ENCODE measurements around the gene XPNPEP3.

XPNPEP3 gene

DNA sequence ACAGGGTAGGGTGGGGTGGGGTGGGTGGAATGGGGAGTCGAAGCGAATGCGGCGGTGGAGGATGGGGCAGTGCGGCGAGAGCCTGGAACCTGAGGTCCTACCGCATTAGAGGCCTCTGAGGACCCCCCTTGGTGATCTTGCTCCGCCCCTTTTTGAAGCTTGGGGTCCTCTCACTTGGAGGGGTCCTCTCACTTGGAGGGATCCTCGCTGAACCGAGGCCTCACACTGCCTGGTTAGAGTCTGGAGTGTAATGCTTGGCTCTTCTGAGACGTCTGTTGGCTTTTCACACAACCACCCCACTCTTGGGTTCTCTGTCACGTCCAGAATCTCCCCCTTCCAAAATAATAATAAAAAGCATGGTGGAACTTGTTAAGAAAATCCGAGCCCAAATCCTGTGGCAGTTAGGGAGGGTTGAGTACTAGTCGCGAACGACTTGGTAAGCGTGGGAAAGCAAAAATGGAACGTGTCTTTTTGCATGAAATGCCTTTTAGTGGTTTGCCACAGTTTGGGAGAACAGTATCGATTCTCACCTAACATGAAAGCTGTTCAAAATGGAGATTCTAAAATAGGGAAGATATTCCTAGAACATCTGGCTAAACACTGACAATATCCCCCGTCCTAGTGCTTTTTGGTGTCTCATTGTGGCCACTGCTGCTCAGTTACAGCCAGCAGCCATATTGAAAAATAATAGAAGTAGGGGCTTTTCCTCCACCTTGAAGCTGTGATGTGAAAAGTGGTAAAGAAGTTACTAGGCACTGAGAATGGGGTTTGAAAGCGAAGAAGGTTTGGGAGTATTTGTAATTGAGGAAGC is 95.1 kb downstream of the XPNPEP3 start:
- no peak for DNase-seq

DNA sequence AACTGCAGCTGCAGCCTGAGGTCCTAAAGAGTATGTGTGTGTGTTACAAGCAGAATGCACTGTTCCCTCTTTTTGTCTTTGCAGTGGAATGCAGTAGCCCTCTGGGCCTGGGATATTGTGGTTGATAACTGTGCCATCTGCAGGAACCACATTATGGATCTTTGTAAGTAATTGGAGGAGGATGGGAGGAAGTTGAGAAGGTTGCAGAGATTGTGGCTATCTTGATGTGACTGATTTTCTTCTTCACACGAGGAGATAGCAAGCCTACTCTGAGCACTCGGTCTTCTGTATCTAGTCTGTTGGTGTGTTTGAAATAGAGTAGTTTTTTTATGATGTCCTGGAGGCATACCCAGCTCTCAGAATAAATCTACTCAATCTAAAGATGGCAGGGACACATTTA is 96.5 kb downstream of the XPNPEP3 start:
- DNase-seq, result no peak

GRCh38 chr22:40954113-40954512 is 97.2 kb downstream of the XPNPEP3 start:
- no peak for DNase-seq

DNA sequence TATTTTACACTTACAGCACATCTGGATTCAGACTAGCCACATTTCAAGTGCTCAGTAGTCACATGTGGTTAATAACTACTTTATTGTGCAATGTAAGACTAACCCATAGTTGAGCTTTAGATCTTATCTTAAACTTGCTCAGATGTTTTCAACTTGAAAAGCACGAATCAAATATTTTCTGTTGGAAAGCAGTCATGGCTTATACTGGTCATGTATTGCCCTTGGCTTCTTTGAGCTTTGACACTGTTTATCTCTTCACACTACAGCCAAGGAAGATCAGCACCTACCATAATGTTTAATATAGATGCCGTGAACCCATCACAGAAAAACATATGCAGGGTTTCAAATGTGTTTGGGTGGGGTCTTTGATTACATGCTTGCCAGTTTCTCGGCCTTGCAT is 98.6 kb downstream of the XPNPEP3 start:
- no peak for DNase-seq

- DNase-seq, result no peak
Measured at GRCh38 chr22:40957601-40958000, 100.7 kb downstream of the XPNPEP3 start.

DNA sequence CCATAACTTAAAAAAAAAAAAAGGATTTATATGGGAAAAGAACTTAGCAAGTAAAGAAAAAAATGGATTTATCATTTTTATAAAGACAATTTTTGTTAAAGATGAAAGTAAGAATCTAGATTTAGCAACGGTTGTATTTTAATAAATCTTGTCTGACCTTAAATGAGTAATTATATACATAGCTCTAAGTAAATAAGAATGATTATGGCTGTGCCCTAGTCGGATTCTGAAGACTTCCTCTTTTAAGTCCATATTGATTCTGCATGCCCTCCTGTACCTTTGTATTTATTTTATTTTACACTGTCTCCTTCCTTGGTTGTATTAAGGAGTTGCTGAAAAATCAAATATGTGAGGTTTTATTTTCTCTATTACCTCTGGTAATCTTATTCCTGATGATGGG is 101.4 kb downstream of the XPNPEP3 start:
- no peak for DNase-seq

GRCh38 chr22:40960145-40960544 is 103.2 kb downstream of the XPNPEP3 start:
- no peak for DNase-seq

- no peak for DNase-seq
Measured at GRCh38 chr22:40965936-40966725, 109.2 kb downstream of the XPNPEP3 start.

DNA sequence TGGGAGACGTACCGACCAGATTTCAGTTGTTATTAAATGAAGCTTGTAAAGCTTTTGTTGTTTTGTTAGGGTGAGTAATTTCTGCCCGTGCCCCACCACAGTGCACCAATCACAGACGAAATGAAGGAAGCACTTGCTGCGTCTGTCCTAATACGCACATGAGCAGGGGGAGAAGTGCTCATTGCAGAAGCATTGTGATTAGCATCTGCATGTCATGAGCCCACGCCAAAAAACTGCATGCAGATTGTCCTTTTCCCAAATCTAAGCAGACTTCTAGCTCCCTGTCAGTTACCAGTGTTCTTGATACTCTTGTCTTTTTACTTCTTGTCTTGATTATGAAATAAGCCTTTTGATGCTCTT is 109.8 kb downstream of the XPNPEP3 start:
- DNase-seq, result no peak

GRCh38 chr22:40967111-40967760 is 110.3 kb downstream of the XPNPEP3 start:
- DNase-seq, result no peak

- DNase-seq, result no peak
Measured at GRCh38 chr22:40972587-40972986, 115.6 kb downstream of the XPNPEP3 start.

- DNase-seq, result no peak
Measured at GRCh38 chr22:40973144-40973543, 116.2 kb downstream of the XPNPEP3 start.

DNA sequence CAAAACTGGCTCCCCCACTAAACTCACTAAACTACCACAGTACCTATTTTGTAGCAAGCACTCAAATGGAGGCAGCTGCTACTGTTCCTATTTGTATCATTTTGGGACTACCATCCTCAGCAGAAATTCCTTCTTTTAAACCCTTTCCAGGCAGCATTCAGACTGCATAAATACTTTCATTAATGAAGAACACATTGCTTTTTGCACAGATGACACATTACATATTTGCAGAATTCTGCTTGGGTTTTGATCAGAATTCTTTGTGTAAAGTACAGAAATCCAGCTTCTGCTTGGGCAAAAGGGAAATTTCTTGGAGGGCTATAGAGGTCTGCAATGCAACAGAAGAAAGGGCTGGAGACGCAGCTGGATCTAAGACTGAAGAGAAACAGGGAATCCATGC is 118.4 kb downstream of the XPNPEP3 start:
- DNase-seq, result no peak

GRCh38 chr22:40976866-40977700 is 120.1 kb downstream of the XPNPEP3 start:
- DNase-seq, result no peak

DNA sequence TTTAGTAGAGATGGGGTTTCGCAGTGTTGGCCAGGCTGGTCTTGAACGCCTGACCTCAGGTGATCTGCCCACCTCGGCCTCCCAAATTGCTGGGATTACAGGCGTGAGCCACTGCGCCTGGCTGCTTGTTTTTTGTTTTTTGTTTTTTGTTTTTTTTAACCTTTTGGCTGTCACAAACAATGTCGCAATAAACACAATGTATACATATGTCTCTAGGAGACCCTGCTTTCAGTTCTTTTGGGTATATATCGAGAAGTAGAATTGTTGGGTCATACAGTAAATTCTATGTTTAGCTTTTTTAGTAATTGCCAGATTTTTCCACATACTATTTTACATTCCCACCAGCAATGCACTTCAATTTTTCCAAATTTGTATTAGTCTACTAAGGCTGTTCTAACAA is 122.2 kb downstream of the XPNPEP3 start:
- no peak for DNase-seq

GRCh38 chr22:40979871-40980270 is 122.9 kb downstream of the XPNPEP3 start:
- no peak for DNase-seq

Measured in DMS53 (cell line).